Spleen (tissue), 7 donors: ENCODE results near the gene ZNF763.

ENCODE experiments used
- CTCF ChIP-seq, 11 experiments: fragments of 200-600 bp in 7 of 11; fragments of 450-650 bp in 4 of 11; sonication (generic) in 4 of 11; IDR thresholded peaks in 8 of 11; conservative IDR thresholded peaks in 3 of 11; 1 replicate in 7 of 11; 2 replicates in 4 of 11; pipeline versions ENCODE4 v1.4.0 to v1.8.0; 2016 to 2021; ENCODE audit warnings: antibody characterized with exemption in 11 of 11, inconsistent platforms in 4 of 11, mild to moderate bottlenecking in 1 of 11
- POLR2A ChIP-seq, 3 donors: fragments of 450-650 bp; IDR thresholded peaks; one replicate each; pipeline ENCODE4 v1.5.1; 2017; ENCODE audit warnings: antibody characterized with exemption in 3 of 3, mild to moderate bottlenecking in 1 of 3
- POLR2AphosphoS5 ChIP-seq, 3 donors: sonication (generic); formaldehyde crosslinking; IDR thresholded peaks; one replicate each; pipeline ENCODE4 v1.5.1; 2017; ENCODE audit warnings: antibody characterized with exemption in 3 of 3
- donor health status: DM: no; HTN: no; CAD: no; lungs with moderate emphysema.
- donor health status: DM: no; HTN: no; CAD: no.
- donor health status: DM: no; HTN: no; CAD: no.

- TF ChIP-seq POLR2AphosphoS5 (IDR thresholded peaks at IDR 0.05) (no peak), CTCF (IDR thresholded peaks at IDR 0.05 in 8 of 11, conservative IDR thresholded peaks at IDR 0.05 in 3 of 11) (no peak), POLR2A (IDR thresholded peaks at IDR 0.05) (no peak)
Observed at GRCh38 chr19:11942008-11942842, 22.6 kb upstream of the ZNF763 start.
